Smooth muscle cell (in vitro differentiated cells): ENCODE data around the gene CFAP300. TPM values are rescaled to one million over a fixed set of nuclear protein-coding genes. Genes with fewer than 3 reads are reported as not detected.

ENCODE experiments used
- DNase-seq: peaks from one replicate; lab custom pipeline; 2025; ENCODE audit not compliant: unreplicated experiment; lab: John Stamatoyannopoulos, UW
- H2AFZ ChIP-seq: fragments of 200-600 bp; sonication (generic); 2 replicates; pipeline ENCODE4 v1.6.0; 2016; ENCODE audit warnings: antibody characterized with exemption, low read depth, mild to moderate bottlenecking
- H3F3A ChIP-seq: fragments of 200-600 bp; sonication (generic); 2 replicates; pipeline ENCODE4 v1.6.0; 2017; ENCODE audit warnings: antibody characterized with exemption, low read depth
- H3K27ac ChIP-seq: fragments of 200-600 bp; sonication (generic); 2 replicates; pipeline ENCODE4 v1.5.1; 2016; ENCODE audit warnings: low read depth, mild to moderate bottlenecking
- H3K27me3 ChIP-seq: fragments of 200-600 bp; sonication (generic); 2 replicates; pipeline ENCODE4 v1.6.1; 2016; ENCODE audit warnings: low read depth, mild to moderate bottlenecking
- H3K36me3 ChIP-seq: fragments of 200-600 bp; sonication (generic); 2 replicates; pipeline ENCODE4 v1.5.1; 2016; ENCODE audit warnings: low read depth
- H3K4me1 ChIP-seq: fragments of 200-600 bp; sonication (generic); 2 replicates; pipeline ENCODE4 v1.5.1; 2016; ENCODE audit warnings: low read depth
- H3K4me2 ChIP-seq: fragments of 200-600 bp; sonication (generic); 2 replicates; pipeline ENCODE4 v1.6.0; 2016; ENCODE audit warnings: mild to moderate bottlenecking
- H3K4me3 ChIP-seq: fragments of 200-600 bp; sonication (generic); 2 replicates; pipeline ENCODE4 v1.5.1; 2016; ENCODE audit warnings: mild to moderate bottlenecking
- H3K79me2 ChIP-seq: fragments of 200-600 bp; sonication (generic); 2 replicates; pipeline ENCODE4 v1.6.0; 2016; ENCODE audit warnings: low read depth, mild to moderate bottlenecking
- H3K9ac ChIP-seq: fragments of 200-600 bp; sonication (generic); 2 replicates; pipeline ENCODE4 v1.6.0; 2016; ENCODE audit warnings: low read depth
- H3K9me3 ChIP-seq: fragments of 200-600 bp; sonication (generic); replicated peaks from 2 replicates; pipeline ENCODE4 v1.5.1; 2016; ENCODE audit warnings: low read depth
- H4K20me1 ChIP-seq: fragments of 200-600 bp; sonication (generic); 2 replicates; pipeline ENCODE4 v1.6.0; 2016; ENCODE audit warnings: low read depth
- WGBS: methylation state at CpG from one replicate; pipeline ENCODE4 v1.1.7; 2016; ENCODE audit warnings: low lambda C conversion rate; 5-methylcytosine and 5-hydroxymethylcytosine counted together
- polyA plus RNA-seq: library from polyadenylated mRNA; unstranded; fragments of >200 nt; fragmentation: Nextera tagmentation; extraction: Ambion mirVana; gene quantifications from 2 replicates; pipeline ENCODE4 v1.2.1, GENCODE V29; 2016
- total RNA-seq: library from RNA; depleted of rRNA; stranded (reverse); fragments of >200 nt; gene quantifications from 2 replicates; pipeline ENCODE4 v1.2.3, GENCODE V29; 2014
- TF ChIP-seq, protein P1 (sequence below): fragments of 200-600 bp; sonication (generic); IDR thresholded peaks from 2 replicates; pipeline ENCODE4 v1.5.1; 2017; ENCODE audit warnings: borderline replicate concordance, mild to moderate bottlenecking, antibody characterized with exemption; ENCODE audit not compliant: insufficient read depth, poor library complexity, severe bottlenecking

Gene CFAP300
- total and polyA plus RNA-seq, 2 experiments from 2014 or later, result 5.6 to 18.2 TPM

DNA sequence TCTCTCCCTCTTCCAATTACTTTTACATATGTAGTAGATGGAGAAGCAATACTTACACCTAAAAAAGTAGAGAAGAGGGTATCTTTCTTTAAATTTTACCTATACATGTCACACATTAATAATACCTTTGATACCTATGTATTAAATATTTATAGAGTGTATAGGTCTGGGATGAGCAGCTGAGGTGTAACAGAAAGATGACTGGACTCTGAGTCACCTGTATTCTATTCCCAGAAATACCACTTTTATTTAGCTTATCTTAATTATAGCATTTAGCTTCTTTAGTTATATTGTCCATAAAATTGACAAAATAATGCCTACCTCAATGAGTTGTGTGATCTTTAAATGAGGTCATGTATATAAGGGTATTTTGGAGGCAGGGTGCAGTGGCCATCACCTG, 32.4 kb downstream of the CFAP300 start:
- Histone ChIP-seq H3K4me2 (no peak overlapping the region), H3F3A (no peaks in the 10 kb centered on the region), H3K79me2 (no peaks in the 10 kb centered on the region), H3K9ac (no peak overlapping the region), H3K36me3 (no peaks in the 10 kb centered on the region), H2AFZ (no peak overlapping the region), H4K20me1 (no peaks in the 10 kb centered on the region), H3K4me3 (no peak overlapping the region), H3K27me3 (no peaks in the 10 kb centered on the region), H3K27ac (no peak overlapping the region), H3K9me3 (no peaks in the 10 kb centered on the region), H3K4me1 (no peaks in the 10 kb centered on the region)
- TF ChIP-seq, protein P1, sequence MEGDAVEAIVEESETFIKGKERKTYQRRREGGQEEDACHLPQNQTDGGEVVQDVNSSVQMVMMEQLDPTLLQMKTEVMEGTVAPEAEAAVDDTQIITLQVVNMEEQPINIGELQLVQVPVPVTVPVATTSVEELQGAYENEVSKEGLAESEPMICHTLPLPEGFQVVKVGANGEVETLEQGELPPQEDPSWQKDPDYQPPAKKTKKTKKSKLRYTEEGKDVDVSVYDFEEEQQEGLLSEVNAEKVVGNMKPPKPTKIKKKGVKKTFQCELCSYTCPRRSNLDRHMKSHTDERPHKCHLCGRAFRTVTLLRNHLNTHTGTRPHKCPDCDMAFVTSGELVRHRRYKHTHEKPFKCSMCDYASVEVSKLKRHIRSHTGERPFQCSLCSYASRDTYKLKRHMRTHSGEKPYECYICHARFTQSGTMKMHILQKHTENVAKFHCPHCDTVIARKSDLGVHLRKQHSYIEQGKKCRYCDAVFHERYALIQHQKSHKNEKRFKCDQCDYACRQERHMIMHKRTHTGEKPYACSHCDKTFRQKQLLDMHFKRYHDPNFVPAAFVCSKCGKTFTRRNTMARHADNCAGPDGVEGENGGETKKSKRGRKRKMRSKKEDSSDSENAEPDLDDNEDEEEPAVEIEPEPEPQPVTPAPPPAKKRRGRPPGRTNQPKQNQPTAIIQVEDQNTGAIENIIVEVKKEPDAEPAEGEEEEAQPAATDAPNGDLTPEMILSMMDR, result no peak
- DNase-seq, result no peak

DNA sequence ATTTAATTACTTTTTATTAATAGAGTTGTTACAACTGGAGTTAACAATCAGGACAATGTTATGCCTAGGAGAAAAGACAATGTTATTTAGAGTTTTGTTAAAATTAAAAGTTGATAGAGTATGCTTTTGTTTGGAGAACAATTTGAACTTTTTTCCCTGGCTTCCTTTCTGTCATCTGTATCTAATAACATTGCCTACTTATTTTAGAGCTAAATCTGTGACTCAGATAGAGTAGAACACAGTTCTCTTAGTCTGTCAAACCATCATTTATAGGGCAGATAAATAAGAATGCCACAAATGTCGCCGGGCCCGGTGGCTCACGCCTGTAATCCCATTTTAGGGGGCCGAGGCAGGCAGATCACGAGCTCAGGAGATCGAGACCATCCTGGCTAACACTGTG, 34.1 kb downstream of the CFAP300 start:
- no peak overlapping the region for H3K27ac ChIP-seq
- H3K4me3 ChIP-seq, result no peak overlapping the region
- no peaks in the 10 kb centered on the region for H4K20me1 ChIP-seq
- H3K27me3 ChIP-seq, result no peaks in the 10 kb centered on the region
- no peaks in the 10 kb centered on the region for H3K9me3 ChIP-seq
- no peaks in the 10 kb centered on the region for H3F3A ChIP-seq
- no peaks in the 10 kb centered on the region for H3K79me2 ChIP-seq
- H3K4me2 ChIP-seq, result no peak overlapping the region
- H3K36me3 ChIP-seq, result no peaks in the 10 kb centered on the region
- 78% methylated on average over 7 of the region's 7 CpGs for WGBS
- TF ChIP-seq, protein P1, result no peak
- H2AFZ ChIP-seq, result no peak overlapping the region
- H3K4me1 ChIP-seq, result no peaks in the 10 kb centered on the region
- H3K9ac ChIP-seq, result no peak overlapping the region
- no peak for DNase-seq

DNA sequence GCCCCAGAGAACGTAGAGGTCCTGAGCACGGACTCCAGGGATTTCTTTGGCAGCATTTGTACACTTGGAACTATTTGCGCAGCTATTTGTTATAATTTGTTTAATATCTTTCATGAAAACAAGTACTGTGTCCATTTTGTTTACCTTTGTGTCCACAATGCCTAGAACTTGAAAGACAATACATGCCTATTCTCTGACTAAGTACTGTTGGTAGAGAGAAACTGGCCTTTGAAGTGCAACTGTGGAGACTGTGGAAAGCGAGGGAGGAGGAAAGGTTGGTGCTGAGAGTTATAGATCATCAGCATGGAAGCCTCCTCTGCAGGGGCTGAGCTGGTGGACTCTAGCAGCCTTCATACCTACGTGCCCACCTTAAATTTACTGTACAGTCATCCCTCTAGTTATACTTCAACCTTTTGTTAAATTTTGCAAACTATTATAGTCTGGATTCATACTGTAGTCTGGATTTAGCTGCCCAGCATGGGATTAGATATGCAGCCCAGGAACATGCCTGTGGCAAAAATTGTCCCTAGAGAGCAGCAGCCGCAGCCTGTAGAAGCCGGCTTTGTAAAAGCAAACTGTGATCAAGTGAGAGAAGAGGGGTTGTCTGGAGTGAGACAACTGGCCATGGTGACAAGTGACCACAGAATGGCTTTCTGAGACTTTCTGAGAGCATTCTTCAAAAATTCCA, 38.8 kb downstream of the CFAP300 start:
- Histone ChIP-seq H3K36me3 (no peaks in the 10 kb centered on the region), H3K4me2 (no peak overlapping the region), H3K27me3 (no peaks in the 10 kb centered on the region), H2AFZ (no peak overlapping the region), H3K4me1 (no peaks in the 10 kb centered on the region), H4K20me1 (no peaks in the 10 kb centered on the region), H3K9ac (no peak overlapping the region), H3K9me3 (no peaks in the 10 kb centered on the region), H3K4me3 (no peak overlapping the region), H3K27ac (no peak overlapping the region), H3K79me2 (no peaks in the 10 kb centered on the region), H3F3A (no peaks in the 10 kb centered on the region)
- TF ChIP-seq, protein P1, result no peak
- 68% methylated on average over 7 of the region's 7 CpGs for WGBS
- no peak for DNase-seq

DNA sequence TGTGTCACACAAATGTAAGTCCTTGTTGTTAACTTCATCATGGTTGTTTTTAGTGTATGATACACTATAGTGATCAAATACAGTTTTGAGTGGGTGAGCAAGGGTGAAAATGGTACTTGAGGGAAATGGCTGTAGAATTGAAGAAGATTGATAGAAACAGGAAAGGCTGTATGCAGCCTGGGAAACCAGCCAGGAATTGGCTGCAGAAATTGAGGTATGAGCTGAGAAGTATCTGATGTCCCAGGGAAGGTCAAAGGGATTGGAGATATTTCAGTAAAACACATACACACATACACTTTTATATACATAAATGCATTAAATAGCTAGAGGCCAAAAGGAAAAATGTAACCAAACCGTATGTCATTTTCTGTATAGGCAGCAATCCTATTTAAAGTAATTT, 49.9 kb downstream of the CFAP300 start:
- Histone ChIP-seq H3K79me2 (no peaks in the 10 kb centered on the region), H3F3A (no peaks in the 10 kb centered on the region), H3K9ac (no peak overlapping the region), H3K27ac (no peak overlapping the region), H4K20me1 (no peaks in the 10 kb centered on the region), H3K4me3 (no peak overlapping the region), H2AFZ (no peak overlapping the region), H3K4me1 (no peaks in the 10 kb centered on the region), H3K9me3 (no peaks in the 10 kb centered on the region), H3K4me2 (no peak overlapping the region), H3K27me3 (no peaks in the 10 kb centered on the region), H3K36me3 (no peaks in the 10 kb centered on the region)
- TF ChIP-seq, protein P1, result no peak
- no peak for DNase-seq
- 95% methylated on average over 1 of the region's 1 CpG for WGBS
